Occipital lobe (tissue), 2 donors: ENCODE data around the gene MYH9. TPM values are rescaled to one million over a fixed set of nuclear protein-coding genes. Genes with fewer than 3 reads are reported as not detected.
A peak's percentile ranks its signal among the peaks of the same experiment; 100 is the strongest.
"Not testable (repeated sequence)": the region's sequence is repeated elsewhere in the genome, so short reads cannot be mapped to it uniquely, and the experiment has no call there.

Source experiments
- DNase-seq: peaks from one replicate; lab custom pipeline; 2025; lab: John Stamatoyannopoulos, UW
- total RNA-seq: library from RNA; depleted of rRNA; stranded (reverse); fragments of >200 nt; gene quantifications from one replicate; pipeline ENCODE4 v1.2.3, GENCODE V29; 2014

MYH9 gene
- total RNA-seq, 1 donor from 2014 or later, result 34.6 TPM

- DNase-seq, result no peak
Observed at GRCh38 chr22:36415415-36416168, 27.8 kb upstream of the MYH9 start.

GRCh38 chr22:36413022-36413775 lies 25.4 kb upstream of the MYH9 start:
- no peak for DNase-seq

GRCh38 chr22:36411589-36412258 lies 24.0 kb upstream of the MYH9 start:
- DNase-seq, result no peak

- DNase-seq, result peak; percentile 40
Observed at GRCh38 chr22:36409911-36410756, 22.4 kb upstream of the MYH9 start.

- DNase-seq, result not testable (repeated sequence)
Observed at GRCh38 chr22:36409554-36409910, 21.8 kb upstream of the MYH9 start.

GRCh38 chr22:36409056-36409455 lies 21.3 kb upstream of the MYH9 start:
- DNase-seq, result no peak

- DNase-seq, result no peak
Observed at GRCh38 chr22:36406721-36407120, 19.0 kb upstream of the MYH9 start.

GRCh38 chr22:36405671-36406538 lies 18.1 kb upstream of the MYH9 start:
- no peak for DNase-seq

- no peak for DNase-seq
Observed at GRCh38 chr22:36405221-36405661, 17.5 kb upstream of the MYH9 start.

GRCh38 chr22:36404446-36404845 lies 16.7 kb upstream of the MYH9 start:
- DNase-seq, result no peak

GRCh38 chr22:36399472-36399778 lies 11.7 kb upstream of the MYH9 start:
- no peak for DNase-seq

GRCh38 chr22:36398601-36399471 lies 11.1 kb upstream of the MYH9 start:
- no peak for DNase-seq

GRCh38 chr22:36397131-36398093 lies 9.6 kb upstream of the MYH9 start:
- DNase-seq, result no peak

- DNase-seq, result no peak
Observed at GRCh38 chr22:36395915-36396314, 8.1 kb upstream of the MYH9 start.

GRCh38 chr22:36395055-36395849 lies 7.5 kb upstream of the MYH9 start:
- no peak for DNase-seq

GRCh38 chr22:36391638-36392037 lies 3.9 kb upstream of the MYH9 start:
- DNase-seq, result no peak

- DNase-seq, result not testable (repeated sequence)
Observed at GRCh38 chr22:36389122-36389521, 1.4 kb upstream of the MYH9 start.

GRCh38 chr22:36387709-36387958 lies 133 bp downstream of the MYH9 start:
- DNase-seq, result no peak
